AG04450 (cell line): ENCODE results near the gene PLBD1. TPM values are rescaled to one million over a fixed set of nuclear protein-coding genes. Genes with fewer than 3 reads are reported as not detected.

ENCODE experiments used
- CTCF ChIA-PET: fragments of 300-600, 350-600 bp; formaldehyde crosslinking; extraction: SDS; loops from one replicate; lab custom pipeline; 2022; ENCODE audit warnings: antibody characterized with exemption, inconsistent platforms; lab: Charles Lee
- POLR2A ChIA-PET: fragments of 350-600 bp; formaldehyde crosslinking; extraction: SDS; loops from one replicate; lab custom pipeline; 2021; ENCODE audit warnings: antibody characterized with exemption, inconsistent platforms; lab: Yijun Ruan, JAX
- DNase-seq: peaks from one replicate; pipeline ENCODE4 v3.0.0-alpha.2; 2011; ENCODE audit warnings: low read depth, low spot score
- H3K27ac ChIP-seq: one replicate; pipeline ENCODE4 v1.5.1; 2012; ENCODE audit warnings: low read depth, low read length, control low read depth
- H3K27me3 ChIP-seq: one replicate; pipeline ENCODE4 v1.6.0; 2012; ENCODE audit warnings: low read length; ENCODE audit not compliant: control insufficient read depth, insufficient read depth
- H3K4me3 ChIP-seq: 2 replicates; pipeline ENCODE4 v1.5.1; 2011; ENCODE audit warnings: mild to moderate bottlenecking, low read depth, low read length, control low read depth
- H3K9me3 ChIP-seq: 2 replicates; pipeline ENCODE4 v1.5.1; 2012; ENCODE audit warnings: low read length; ENCODE audit not compliant: control insufficient read depth, insufficient read depth
- polyA plus RNA-seq: library from polyadenylated mRNA; depleted of rRNA; stranded (reverse); fragments of >200 nt; gene quantifications from 2 replicates; pipeline ENCODE4 v1.2.3, GENCODE V29; 2011
- TF ChIP-seq, protein P1 (sequence below): IDR thresholded peaks from 2 replicates; pipeline ENCODE4 v1.5.1; 2011; ENCODE audit warnings: low read depth, low read length, control low read depth, inconsistent platforms

PLBD1 gene
- polyA plus RNA-seq, 1 experiment, result 0.37 TPM

DNA sequence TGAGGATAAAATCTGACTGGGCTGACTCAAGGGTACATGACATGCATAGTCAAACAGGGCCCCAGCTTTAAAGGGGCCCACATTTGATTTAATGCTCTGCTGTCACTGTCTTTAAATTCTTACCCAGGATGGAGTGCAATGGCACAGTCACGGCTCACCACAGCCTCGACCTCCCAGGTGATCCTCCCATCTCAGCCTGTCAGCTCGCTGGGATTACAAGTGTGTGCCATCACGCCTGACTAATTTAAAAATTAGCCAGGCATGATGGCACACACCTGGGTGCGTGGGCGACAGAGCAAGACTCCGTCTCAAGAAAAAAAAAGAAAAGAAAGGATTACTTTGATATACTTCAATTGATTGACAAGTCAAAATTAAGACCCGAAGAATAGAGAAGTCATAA, 9.2 kb upstream of the PLBD1 start:
- Histone ChIP-seq H3K27ac (no peak overlapping the region), H3K9me3 (no peaks in the 10 kb centered on the region), H3K4me3 (no peak overlapping the region), H3K27me3 (peaks cover 3% of the 10 kb centered on the region)
- ChIA-PET CTCF (no interaction called here), POLR2A (no interaction called here)
- no peak for DNase-seq
- TF ChIP-seq, protein P1, sequence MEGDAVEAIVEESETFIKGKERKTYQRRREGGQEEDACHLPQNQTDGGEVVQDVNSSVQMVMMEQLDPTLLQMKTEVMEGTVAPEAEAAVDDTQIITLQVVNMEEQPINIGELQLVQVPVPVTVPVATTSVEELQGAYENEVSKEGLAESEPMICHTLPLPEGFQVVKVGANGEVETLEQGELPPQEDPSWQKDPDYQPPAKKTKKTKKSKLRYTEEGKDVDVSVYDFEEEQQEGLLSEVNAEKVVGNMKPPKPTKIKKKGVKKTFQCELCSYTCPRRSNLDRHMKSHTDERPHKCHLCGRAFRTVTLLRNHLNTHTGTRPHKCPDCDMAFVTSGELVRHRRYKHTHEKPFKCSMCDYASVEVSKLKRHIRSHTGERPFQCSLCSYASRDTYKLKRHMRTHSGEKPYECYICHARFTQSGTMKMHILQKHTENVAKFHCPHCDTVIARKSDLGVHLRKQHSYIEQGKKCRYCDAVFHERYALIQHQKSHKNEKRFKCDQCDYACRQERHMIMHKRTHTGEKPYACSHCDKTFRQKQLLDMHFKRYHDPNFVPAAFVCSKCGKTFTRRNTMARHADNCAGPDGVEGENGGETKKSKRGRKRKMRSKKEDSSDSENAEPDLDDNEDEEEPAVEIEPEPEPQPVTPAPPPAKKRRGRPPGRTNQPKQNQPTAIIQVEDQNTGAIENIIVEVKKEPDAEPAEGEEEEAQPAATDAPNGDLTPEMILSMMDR, result no peak

DNA sequence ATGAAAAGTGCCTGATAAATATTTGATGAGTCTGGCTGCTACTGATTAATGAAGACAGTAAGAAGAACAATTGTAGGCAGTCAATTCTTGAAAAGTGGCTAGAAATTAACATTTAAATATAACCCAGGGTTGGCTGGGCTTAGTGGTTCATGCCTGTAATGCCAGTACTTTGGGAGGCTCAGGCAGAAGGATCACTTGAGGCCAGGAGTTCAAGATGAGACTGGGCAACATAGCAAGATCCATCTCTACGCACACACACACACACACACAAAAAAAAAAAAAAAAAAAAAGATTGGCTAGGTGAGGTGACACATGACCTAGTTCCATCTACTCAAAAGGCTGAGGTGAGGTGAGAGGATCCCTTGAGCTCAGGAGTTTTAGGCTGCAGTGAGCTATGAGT, 7.9 kb upstream of the PLBD1 start:
- Histone ChIP-seq H3K9me3 (no peaks in the 10 kb centered on the region), H3K27ac (no peak overlapping the region), H3K27me3 (peaks cover 3% of the 10 kb centered on the region), H3K4me3 (no peak overlapping the region)
- TF ChIP-seq, protein P1, result no peak
- DNase-seq, result no peak
- CTCF ChIA-PET, result interaction anchor here (0.7 kb wide), 1 partner anchor 42 kb away, joined by 5 read pairs; no protein-coding TSS in a partner anchor
- POLR2A ChIA-PET, result no interaction called here

DNA sequence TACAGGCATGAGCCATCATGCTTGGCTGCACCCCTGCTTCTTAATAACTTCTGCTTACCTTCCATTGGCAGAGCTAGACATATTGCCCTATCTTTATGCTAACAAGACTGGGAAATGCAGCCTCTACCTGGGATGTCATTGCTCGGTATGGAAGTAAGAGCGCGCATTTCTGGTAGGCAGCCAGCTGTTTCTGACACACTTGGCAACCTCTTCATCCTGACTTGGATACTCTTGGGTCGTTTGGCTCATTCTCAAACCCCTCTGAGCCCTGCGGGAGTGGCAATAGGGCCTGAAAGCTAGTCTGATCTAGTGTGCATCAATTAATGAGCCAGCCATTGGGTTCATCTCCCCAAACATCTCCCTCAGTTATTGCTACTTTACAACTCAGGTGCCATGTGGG, 5.4 kb upstream of the PLBD1 start:
- 0 out of 2 replicates have a peak, but pooled peaks cover under 1% of the 10 kb centered on the region for H3K9me3 ChIP-seq
- DNase-seq, result no peak
- H3K27me3 ChIP-seq, result peaks cover 5% of the 10 kb centered on the region
- TF ChIP-seq, protein P1, result no peak
- H3K27ac ChIP-seq, result no peak overlapping the region
- POLR2A ChIA-PET, result no interaction called here
- H3K4me3 ChIP-seq, result no peak overlapping the region
- CTCF ChIA-PET, result interaction anchor here (0.6 kb wide), 1 partner anchor 57 kb away, joined by 3 read pairs; no protein-coding TSS in a partner anchor

DNA sequence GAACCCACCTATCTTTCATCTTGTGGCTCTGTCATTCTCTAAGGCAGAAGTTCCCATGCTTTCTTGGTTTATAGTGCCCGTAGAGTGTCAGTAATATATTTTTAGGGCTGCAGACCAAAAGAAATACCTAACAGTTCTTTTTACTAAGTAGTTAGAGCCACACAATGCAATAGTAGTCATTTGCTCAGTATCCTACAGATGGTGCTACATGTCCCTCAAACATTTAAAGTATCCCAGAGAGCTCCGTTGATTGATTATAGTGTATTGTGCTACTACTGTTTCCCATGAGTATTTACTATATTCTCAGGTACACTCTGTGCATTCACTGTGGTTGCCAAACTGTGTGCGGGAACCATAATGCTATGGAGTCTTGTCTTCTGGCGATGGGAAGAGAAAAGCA, 4.7 kb upstream of the PLBD1 start:
- no peak for DNase-seq
- no peak overlapping the region for H3K27ac ChIP-seq
- no peak overlapping the region for H3K4me3 ChIP-seq
- H3K27me3 ChIP-seq, result peaks cover 5% of the 10 kb centered on the region
- TF ChIP-seq, protein P1, result no peak
- peaks cover 5% of the 10 kb centered on the region; the same call in 1 of the 2 replicates for H3K9me3 ChIP-seq
- ChIA-PET CTCF (no interaction called here), POLR2A (no interaction called here)

DNA sequence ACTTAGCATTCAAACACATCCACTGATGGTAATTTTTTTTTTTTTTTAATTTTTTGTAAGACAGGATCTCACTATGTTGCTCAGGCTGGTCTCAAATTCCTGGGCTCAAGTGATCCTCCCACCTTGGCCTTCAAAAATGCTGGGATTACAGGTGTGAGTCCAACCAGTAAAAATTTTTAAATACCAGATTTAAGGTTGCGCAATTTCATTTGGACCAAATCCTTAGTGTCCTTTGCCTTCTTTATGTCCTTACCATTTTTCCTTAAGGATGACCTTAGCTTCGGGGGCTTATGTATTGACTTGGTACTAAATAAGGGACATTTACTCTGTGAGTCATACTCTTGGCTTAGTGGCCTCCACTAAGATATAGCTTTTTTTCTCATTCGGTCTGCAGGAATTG, 4.1 kb upstream of the PLBD1 start:
- CTCF ChIA-PET, result no interaction called here
- POLR2A ChIA-PET, result no interaction called here

More for the DNA sequence above, 4.1 kb upstream of the PLBD1 start:
- H3K9me3 ChIP-seq, result peaks cover 5% of the 10 kb centered on the region; the same call in 1 of the 2 replicates
- H3K4me3 ChIP-seq, result no peak overlapping the region
- TF ChIP-seq, protein P1, result no peak
- peaks cover 8% of the 10 kb centered on the region for H3K27me3 ChIP-seq
- H3K27ac ChIP-seq, result no peak overlapping the region
- DNase-seq, result no peak
